Suppressor macrophage (primary cell): ENCODE results near the gene CREBZF.

ENCODE experiments used
- DNase-seq, 4 experiments: peaks; one replicate each; pipeline ENCODE4 v3.0.0-alpha.2; 2020 to 2022

The CREBZF gene

GRCh38 chr11:85626496-85626895, 38.4 kb downstream of the CREBZF start:
- no peak for DNase-seq

GRCh38 chr11:85620256-85620655, 44.7 kb downstream of the CREBZF start:
- DNase-seq, result no peak

DNA sequence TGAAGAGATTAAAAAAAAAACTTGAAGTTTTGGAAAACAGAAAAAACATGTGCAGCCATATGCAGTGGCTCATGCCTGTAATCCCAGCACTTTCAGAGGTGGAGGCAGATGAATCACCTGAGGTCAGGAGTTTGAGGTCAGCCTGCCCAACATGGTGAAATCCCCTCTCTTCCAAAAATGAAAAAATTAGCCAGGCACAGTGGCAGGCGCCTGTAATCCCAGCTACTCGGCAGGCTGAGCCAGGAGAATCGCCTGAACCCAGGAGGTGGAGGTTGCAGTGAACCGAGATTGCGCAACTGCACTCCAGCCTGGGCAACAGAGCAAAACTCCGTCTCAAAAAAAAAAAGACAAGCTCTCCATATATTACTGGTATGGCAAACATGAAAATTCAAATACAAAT, 45.4 kb downstream of the CREBZF start:
- DNase-seq, result no peak

DNA sequence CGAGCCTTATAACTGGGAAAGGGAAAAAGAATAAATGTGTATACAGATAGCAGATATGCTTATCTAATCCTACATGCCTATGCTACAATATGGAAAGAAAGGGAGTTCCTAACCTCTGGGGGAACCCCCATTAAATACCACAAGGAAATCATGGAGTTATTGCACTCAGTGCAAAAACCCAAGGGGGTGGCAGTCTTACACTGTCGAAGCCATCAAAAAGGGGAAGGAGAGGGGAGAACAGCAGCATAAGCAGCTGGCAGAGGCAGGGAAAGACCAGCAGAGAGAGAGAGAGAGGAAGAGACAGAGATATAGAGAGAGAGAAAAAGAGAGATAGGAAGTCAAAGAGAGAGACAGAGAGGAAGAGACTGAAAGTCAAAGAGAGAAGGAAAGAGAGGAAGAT, 53.3 kb downstream of the CREBZF start:
- DNase-seq, result peak; percentile 36 to 61 (median 58)
